Upper lobe of left lung (tissue), 4 donors: Measurements from ENCODE around the gene TM4SF5.

Experiments
- EP300 ChIP-seq, 4 donors: sonication (generic); formaldehyde crosslinking; IDR thresholded peaks; one replicate each; pipeline ENCODE4 v1.5.1; 2017; ENCODE audit warnings: antibody characterized with exemption in 4 of 4, control low read depth in 2 of 4
- POLR2A ChIP-seq, 4 donors: fragments of 450-650 bp; IDR thresholded peaks; one replicate each; pipeline ENCODE4 v1.5.1; 2016 to 2017; ENCODE audit warnings: antibody characterized with exemption in 4 of 4, mild to moderate bottlenecking in 2 of 4
- POLR2AphosphoS5 ChIP-seq, 2 donors: sonication (generic); formaldehyde crosslinking; IDR thresholded peaks; one replicate each; pipeline ENCODE4 v1.5.1; 2017; ENCODE audit warnings: antibody characterized with exemption in 2 of 2
- TF ChIP-seq, protein P1 (sequence below), 6 experiments: fragments of 450-650 bp in 4 of 6; fragments of 200-600 bp in 2 of 6; sonication (generic) in 2 of 6; IDR thresholded peaks; one replicate each; pipeline ENCODE4 v1.5.1; 2016 to 2019; ENCODE audit warnings: antibody characterized with exemption in 6 of 6

DNA sequence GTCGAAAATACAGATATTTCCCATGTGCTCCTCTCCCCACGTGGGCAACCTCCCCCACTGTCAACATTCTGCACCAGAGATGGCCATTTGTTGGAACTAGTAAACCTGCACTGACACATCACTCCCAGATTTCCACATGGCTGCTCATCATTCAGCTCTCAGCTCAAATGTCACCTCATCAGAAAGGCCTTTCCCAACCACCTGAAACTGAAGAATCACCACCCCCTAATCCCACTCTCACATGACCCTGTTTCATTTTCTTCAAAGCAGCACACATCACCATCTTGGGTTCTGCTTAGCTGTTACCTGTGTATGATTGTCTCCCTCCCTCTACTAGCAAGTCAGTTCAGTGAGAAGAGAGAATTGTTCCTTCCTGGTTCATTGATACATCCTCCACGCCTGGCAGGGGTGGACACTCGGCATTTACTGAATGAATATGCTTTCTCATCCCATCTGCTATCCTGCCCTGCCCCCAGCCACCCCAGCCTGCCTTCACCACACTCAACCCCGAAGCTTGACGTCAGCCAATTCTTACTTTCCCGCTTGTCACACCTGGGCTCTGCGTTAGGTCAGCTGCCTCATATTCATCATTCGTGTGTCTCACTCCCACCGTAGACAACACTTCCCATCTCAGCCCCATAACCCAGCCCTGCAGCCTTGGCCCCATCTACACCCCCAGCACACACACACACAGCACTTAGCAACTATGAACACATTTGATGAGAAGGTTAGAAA is 28.9 kb downstream of the TM4SF5 start:
- TF ChIP-seq, protein P1, sequence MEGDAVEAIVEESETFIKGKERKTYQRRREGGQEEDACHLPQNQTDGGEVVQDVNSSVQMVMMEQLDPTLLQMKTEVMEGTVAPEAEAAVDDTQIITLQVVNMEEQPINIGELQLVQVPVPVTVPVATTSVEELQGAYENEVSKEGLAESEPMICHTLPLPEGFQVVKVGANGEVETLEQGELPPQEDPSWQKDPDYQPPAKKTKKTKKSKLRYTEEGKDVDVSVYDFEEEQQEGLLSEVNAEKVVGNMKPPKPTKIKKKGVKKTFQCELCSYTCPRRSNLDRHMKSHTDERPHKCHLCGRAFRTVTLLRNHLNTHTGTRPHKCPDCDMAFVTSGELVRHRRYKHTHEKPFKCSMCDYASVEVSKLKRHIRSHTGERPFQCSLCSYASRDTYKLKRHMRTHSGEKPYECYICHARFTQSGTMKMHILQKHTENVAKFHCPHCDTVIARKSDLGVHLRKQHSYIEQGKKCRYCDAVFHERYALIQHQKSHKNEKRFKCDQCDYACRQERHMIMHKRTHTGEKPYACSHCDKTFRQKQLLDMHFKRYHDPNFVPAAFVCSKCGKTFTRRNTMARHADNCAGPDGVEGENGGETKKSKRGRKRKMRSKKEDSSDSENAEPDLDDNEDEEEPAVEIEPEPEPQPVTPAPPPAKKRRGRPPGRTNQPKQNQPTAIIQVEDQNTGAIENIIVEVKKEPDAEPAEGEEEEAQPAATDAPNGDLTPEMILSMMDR (IDR thresholded peaks at IDR 0.05): no peak
- TF ChIP-seq EP300 (IDR thresholded peaks at IDR 0.05) (no peak), POLR2A (IDR thresholded peaks at IDR 0.05) (no peak), POLR2AphosphoS5 (IDR thresholded peaks at IDR 0.05) (no peak)
